Vagina (tissue), 2 donors: ENCODE measurements around the gene WWP2.

ENCODE experiments used
- CTCF ChIP-seq, 3 experiments: fragments of 450-650 bp in 2 of 3; fragments of 200-600 bp in 1 of 3; sonication (generic) in 1 of 3; IDR thresholded peaks; one replicate each; pipeline ENCODE4 v1.5.1; 2017 to 2019; ENCODE audit warnings: antibody characterized with exemption in 3 of 3, mild to moderate bottlenecking in 2 of 3, moderate library complexity in 2 of 3
- POLR2A ChIP-seq, 2 donors: fragments of 450-650 bp; IDR thresholded peaks; one replicate each; pipeline ENCODE4 v1.6.1; 2017; ENCODE audit warnings: antibody characterized with exemption in 2 of 2, mild to moderate bottlenecking in 2 of 2, moderate library complexity in 2 of 2

- TF ChIP-seq CTCF (IDR thresholded peaks at IDR 0.05), result no peak
- TF ChIP-seq POLR2A (IDR thresholded peaks at IDR 0.05), result no peak
Measured at GRCh38 chr16:69872888-69873287, 110.8 kb downstream of the WWP2 start.
